ENCODE results near the gene PTPN14.
"Not testable (repeated sequence)": the region's sequence is repeated elsewhere in the genome, so short reads cannot be mapped to it uniquely, and the experiment has no call there.

PTPN14 gene

DNA sequence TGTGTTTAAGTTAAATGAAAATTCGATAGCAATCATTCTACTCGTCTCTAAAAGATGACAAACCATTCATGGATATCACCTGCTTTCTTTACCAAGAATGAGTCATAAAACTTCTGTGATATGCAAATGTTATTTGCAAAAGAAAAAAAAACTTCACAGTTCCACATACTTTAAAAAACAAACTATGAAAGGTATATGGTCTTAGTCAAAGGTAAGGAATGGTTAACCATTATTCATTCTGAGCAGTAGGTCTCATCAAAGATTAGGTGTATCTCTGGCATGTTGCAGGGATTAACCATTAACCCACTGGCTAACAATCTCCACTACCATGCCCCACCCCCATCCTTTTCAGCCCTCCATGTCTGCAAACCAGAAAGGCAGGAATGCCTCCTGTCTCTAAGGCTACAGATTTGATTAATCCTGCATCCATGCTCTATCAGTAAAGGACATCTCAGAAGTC is 44.4 kb downstream of the PTPN14 start:
- DNase-seq, result no peak

GRCh38 chr1:214505134-214505533 is 46.3 kb downstream of the PTPN14 start:
- DNase-seq, result no peak

- DNase-seq, result no peak
These were observed 47.1 kb downstream of the PTPN14 start for GRCh38 chr1:214504330-214504729.

DNA sequence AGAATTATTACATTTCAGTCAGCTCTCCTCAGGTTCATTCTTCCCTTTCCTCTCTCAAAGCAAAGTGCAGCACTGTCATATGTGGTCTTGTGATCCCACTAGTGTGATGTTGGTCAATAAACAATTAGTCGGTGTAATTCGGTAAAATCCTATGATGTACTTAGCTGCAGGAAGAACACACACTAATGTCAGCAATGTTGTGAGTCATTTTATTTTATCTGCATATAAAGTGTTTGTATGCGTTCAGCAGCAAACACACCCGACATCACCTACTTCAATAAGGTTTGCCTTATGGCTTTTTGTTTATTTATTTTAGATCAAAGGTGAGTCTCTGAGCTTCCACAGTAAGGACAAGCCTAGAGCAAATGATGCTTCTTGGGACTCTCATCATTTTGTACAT is 47.8 kb downstream of the PTPN14 start:
- DNase-seq, result no peak

- no peak for DNase-seq
These were observed 50.9 kb downstream of the PTPN14 start for GRCh38 chr1:214500340-214501055.

DNA sequence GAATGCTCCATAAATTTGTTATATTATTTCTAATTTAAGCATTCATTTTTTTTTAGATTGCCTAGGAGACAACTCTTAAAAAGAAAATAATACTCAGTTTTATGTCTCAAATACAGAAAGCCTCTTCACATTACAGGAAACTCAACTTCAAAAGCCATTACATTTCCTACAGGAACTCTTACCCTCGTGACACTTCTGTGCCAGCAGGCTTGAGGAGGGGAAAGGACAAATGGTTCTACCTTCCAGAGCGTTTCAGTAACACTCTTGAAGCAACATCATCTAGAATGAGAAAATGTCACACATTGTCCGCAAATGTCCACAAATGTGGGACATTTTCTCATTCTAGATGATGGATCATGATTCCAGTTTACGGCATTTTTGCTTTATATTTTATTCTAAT is 51.7 kb downstream of the PTPN14 start:
- no peak for DNase-seq

GRCh38 chr1:214498021-214498420 is 53.4 kb downstream of the PTPN14 start:
- no peak for DNase-seq

GRCh38 chr1:214496126-214496525 is 55.3 kb downstream of the PTPN14 start:
- no peak for DNase-seq

DNA sequence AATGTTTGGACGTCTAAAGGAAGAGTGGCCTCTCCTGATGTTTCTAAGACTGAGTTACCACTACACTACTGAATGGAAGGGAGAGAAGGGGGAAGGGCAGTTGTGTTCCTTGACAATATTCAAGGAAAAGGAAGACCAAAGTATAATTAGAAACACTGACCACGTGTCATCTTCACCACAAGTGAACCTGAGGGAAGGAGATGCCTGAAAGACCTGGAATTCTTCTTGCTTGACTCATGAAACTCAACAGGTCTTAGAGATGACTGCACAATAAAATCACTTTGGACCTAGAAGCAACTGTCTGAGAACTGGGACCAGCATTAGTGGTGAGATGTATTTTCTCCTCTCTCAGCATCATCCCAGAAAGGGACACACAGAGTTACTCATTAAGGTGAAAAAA is 56.7 kb downstream of the PTPN14 start:
- DNase-seq, result no peak

- not testable (repeated sequence) for DNase-seq
These were observed 57.2 kb downstream of the PTPN14 start for GRCh38 chr1:214494179-214494578.

DNA sequence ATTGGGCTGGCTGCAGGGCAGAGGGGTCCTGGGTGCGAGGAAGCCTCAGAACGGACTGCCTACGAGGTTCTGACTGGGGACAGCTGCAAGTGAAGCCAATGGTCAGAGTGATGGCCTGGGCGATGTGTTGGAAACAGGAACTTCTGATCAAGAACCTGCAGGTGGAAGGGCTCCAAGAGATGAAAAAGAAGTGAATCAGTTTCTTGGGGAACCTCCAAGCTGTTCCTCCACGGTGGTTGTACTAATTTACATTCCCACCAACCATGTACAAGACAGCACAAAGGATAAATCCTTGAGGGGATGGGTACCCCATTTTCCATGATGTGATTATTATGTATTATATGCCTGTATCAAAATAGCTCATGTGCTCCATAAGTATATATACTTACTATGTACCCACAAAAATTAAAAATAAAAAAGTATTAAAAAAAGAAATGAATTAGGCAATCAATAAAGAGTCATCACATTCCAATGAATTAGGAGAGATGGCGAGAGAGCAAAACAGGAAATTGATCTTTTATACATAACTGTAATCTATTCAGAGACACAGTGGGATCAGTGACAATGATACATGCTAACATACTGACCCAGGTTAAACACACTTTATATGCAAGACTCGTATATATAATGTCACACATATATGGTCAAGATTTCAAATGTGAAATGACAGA is 58.1 kb downstream of the PTPN14 start:
- no peak for DNase-seq

DNA sequence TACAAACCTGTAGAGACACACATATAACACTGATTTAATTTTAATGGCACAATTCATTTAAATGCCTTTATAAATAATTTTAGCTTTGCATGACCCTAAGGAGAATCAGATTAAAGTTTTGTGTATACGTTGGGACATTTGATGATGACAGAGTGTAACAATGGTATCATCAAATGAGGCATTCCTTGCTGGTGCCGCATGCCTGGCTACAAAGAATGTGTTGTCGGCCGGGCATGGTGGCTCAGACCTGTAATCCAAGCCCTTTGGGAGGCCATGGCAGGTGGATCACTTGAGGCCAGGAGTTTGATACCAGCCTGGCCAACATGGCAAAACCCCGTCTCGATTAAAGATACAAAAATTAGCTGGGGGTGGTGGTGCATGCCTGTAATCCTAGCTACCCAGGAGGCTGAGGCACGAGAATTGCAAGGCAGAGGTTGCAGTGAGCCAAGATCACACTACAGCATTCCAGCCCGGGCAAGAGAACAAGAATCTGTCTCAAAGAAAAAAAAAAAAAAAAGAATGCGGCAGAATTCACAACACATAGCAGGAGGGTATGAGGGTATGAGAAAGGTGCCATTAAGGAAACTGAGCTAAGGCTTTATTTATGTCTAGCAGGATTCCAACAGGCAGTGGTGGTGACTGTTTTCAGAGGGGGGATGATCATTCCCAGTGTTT is 58.9 kb downstream of the PTPN14 start:
- no peak for DNase-seq

GRCh38 chr1:214491468-214492146 is 59.8 kb downstream of the PTPN14 start:
- no peak for DNase-seq

GRCh38 chr1:214485151-214485550 is 66.3 kb downstream of the PTPN14 start:
- DNase-seq, result no peak

- DNase-seq, result not testable (repeated sequence)
These were observed 68.2 kb downstream of the PTPN14 start for GRCh38 chr1:214483180-214483579.

GRCh38 chr1:214481983-214482634 is 69.3 kb downstream of the PTPN14 start:
- DNase-seq, result not testable (repeated sequence)

- DNase-seq, result no peak
These were observed 74.2 kb downstream of the PTPN14 start for GRCh38 chr1:214476986-214477870.

DNA sequence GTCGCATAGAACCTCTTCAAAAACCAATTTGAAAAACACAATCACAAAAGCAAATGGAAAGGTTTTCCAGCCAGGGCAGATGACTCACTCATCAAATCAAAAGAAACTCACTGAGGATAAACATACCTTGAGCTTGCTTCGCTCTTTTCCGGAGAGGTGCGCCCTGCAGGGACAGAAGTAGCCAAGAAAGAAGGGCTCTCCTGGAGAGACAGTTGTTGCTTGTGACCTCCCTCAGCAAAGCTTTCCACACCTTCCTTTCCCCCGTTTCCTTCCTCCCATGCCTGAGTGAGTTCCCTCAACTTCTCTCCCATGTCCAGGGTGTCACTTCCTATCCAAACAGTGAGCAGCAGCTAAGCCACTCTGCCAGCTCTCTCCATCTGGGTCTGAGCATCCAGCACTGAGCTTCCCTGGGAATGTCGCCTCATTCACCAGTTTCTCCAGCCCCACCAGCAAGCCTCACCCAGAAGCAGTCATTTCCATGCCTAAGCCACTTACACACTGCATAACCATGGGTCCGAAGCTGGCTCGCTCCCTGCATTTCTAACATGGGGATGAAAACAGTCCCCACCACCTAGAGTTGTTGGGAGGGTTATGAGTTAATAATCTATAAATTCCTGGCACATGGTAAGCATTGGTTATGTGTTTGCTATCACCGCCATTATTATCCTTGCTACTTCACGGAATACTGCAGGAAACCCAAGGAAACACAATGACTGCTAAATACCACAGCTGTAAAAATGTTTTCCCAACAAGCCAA is 75.0 kb downstream of the PTPN14 start:
- no peak for DNase-seq

DNA sequence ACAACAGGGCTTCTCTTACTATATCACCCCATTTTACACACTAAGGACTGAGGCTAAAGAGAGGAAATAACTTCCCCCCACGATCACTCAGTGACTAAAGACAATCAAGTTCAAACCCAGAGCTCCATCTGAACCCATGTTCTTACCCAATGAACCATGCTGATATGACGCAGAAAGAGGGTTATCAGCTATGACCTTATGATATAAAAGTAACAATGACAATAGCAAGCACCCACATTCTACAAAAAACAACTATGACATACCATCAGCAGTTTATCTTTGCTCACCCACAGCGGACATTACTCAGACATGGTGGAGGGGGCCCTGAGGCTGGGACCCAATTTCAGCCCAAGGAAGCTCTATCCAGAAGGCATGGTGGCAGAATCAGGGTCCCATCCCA is 75.7 kb downstream of the PTPN14 start:
- no peak for DNase-seq

- no peak for DNase-seq
These were observed 76.1 kb downstream of the PTPN14 start for GRCh38 chr1:214475331-214475730.

DNA sequence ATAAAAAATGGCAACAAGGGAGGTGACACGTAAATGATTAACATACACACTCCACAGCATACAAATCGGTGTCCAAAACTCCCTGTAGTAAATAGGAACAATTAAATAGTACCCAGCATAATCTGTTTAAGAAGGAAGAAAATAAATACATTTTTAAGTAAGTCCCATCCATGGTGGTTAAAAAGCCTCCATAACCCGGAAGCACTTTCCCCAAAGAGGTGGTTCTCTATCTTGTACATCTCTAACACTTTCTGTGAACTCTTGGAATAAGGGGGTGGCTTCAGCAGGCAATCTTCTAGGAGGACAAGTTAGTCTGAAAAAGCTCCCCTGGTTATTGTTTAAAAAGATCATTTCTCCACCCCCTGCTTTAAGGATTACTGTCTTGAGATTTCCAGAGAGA is 76.9 kb downstream of the PTPN14 start:
- no peak for DNase-seq

Measured in NK-92 treated with Interleukin-12 subunit alpha and Interleukin-12 subunit beta, amount 100 ng/mL, for 24 hours (cell line).